ENCODE results near the gene IGSF3.

DNA sequence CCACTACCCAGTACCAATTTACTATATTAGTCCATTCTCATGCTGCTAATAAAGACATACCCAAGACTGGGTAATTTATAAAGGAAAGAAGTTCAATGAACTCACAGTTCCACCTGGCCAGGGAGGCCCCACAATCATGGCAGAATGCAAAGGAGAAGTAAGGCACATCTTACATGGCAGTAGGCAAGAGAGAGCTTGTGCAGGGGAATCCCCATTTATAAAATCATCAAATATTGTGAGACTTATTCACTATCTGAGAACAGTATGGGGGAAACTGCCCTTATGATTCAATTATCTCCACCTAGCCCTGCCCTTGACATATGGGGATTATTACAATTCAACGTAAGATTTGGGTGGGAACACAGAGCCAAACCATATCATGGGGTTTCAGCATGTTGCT, 103.1 kb downstream of the IGSF3 start:
- no peak for TF ChIP-seq CTCF (IDR thresholded peaks at IDR 0.05)
- no peak for TF ChIP-seq POLR2A (IDR thresholded peaks at IDR 0.05)

All from esophagus squamous epithelium (tissue), 4 donors.